A673 (cell line): Measurements from ENCODE around the gene SLCO3A1. TPM values are rescaled to one million over a fixed set of nuclear protein-coding genes. Genes with fewer than 3 reads are reported as not detected.

Experiments
- BruUV-seq: library from RNA; stranded (reverse); fragments of 400-500 nt; replicated peaks from 2 replicates; lab custom pipeline; 2021; lab: Mats Ljungman, UMichigan
- CTCF ChIA-PET: fragments of 300-600 bp; sonication (Branson Sonifier 250); formaldehyde crosslinking; loops from one replicate; lab custom pipeline; 2022; ENCODE audit warnings: antibody characterized with exemption; lab: Charles Lee
- POLR2A ChIA-PET: fragments of 300-600 bp; sonication (Branson Sonifier 250); formaldehyde crosslinking; loops from one replicate; lab custom pipeline; 2022; ENCODE audit warnings: antibody characterized with exemption; ENCODE audit not compliant: low non-redundant PET; lab: Charles Lee
- DNase-seq: peaks from one replicate; pipeline ENCODE4 v3.0.0-alpha.2; 2015; ENCODE audit warnings: low spot score
- H3K27ac ChIP-seq: fragments of 200-600 bp; sonication (generic); 2 replicates; pipeline ENCODE4 v1.5.1; 2016; ENCODE audit warnings: mixed run types, low read depth, mild to moderate bottlenecking, mixed read lengths, antibody characterized with exemption, low read length; ENCODE audit not compliant: poor library complexity, severe bottlenecking
- H3K27me3 ChIP-seq: fragments of 200-600 bp; sonication (generic); replicated peaks from 2 replicates; pipeline ENCODE4 v1.6.1; 2017; ENCODE audit warnings: mixed run types, low read depth, mild to moderate bottlenecking, mixed read lengths, antibody characterized with exemption, low read length; ENCODE audit not compliant: insufficient read depth, poor library complexity
- H3K36me3 ChIP-seq: fragments of 200-600 bp; sonication (generic); 2 replicates; pipeline ENCODE4 v1.6.1; 2016; ENCODE audit warnings: mixed run types, mild to moderate bottlenecking, mixed read lengths, antibody characterized with exemption, low read length; ENCODE audit not compliant: insufficient read depth, poor library complexity, severe bottlenecking
- H3K4me1 ChIP-seq: fragments of 200-600 bp; sonication (generic); 2 replicates; pipeline ENCODE4 v1.6.1; 2017; ENCODE audit warnings: mixed run types, mild to moderate bottlenecking, mixed read lengths, antibody characterized with exemption, low read length; ENCODE audit not compliant: insufficient read depth, poor library complexity, severe bottlenecking
- H3K4me3 ChIP-seq: fragments of 200-600 bp; sonication (generic); 2 replicates; pipeline ENCODE4 v1.5.1; 2016; ENCODE audit warnings: low read depth, mixed run types, mild to moderate bottlenecking, mixed read lengths, low read length; ENCODE audit not compliant: poor library complexity, severe bottlenecking
- H3K9me3 ChIP-seq: fragments of 200-600 bp; sonication (generic); 2 replicates; pipeline ENCODE4 v1.6.1; 2016; ENCODE audit warnings: mixed run types, low read depth, mild to moderate bottlenecking, mixed read lengths, antibody characterized with exemption, low read length; ENCODE audit not compliant: poor library complexity, severe bottlenecking
- EZH2 ChIP-seq: fragments of 200-600 bp; sonication (generic); IDR thresholded peaks from 2 replicates; pipeline ENCODE4 v1.6.1; 2017; ENCODE audit warnings: borderline replicate concordance, low read depth, mild to moderate bottlenecking, mixed read lengths, antibody characterized with exemption, low read length; ENCODE audit not compliant: poor library complexity, severe bottlenecking
- intact Hi-C: fragments of 100-400 bp; cut with micrococcal nuclease; formaldehyde crosslinking; loops from one replicate; pipeline ENCODE4 v1.10.0; 2022; ENCODE audit not compliant: unreplicated experiment
- total RNA-seq: library from RNA; stranded (reverse); gene quantifications from 2 replicates; pipeline ENCODE4 v1.2.3, GENCODE V29; 2021
- TF ChIP-seq, protein P1 (sequence below): fragments of 300-800, 200-600 bp; sonication (generic); conservative IDR thresholded peaks from 2 replicates; pipeline ENCODE4 v1.5.1; 2017; ENCODE audit warnings: low read depth, mild to moderate bottlenecking, antibody characterized with exemption, low read length, moderate library complexity, mixed read lengths

The SLCO3A1 gene
- total RNA-seq, 1 experiment from 2014 or later, result 16.6 TPM

DNA sequence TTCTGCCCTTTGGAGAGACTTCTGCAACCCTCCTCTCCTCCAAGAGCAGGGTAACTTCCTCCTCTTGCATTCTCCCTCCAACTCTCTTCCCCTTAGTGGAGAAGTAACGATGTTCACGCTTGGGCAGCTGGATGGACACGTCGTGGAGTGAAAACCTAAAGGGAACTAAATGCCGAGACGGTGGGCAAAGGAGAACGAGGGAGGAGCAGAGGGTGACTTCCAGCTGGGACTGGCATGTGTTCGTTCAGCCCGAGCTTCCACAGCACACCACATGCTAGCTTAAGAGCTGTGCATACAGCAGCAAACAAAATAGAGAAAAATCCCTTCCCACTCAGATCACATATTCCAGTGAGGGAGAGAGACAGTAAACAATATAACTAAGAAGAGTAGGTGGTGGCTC lies 179.8 kb downstream of the SLCO3A1 start:
- POLR2A ChIA-PET, result no interaction called here
- Histone ChIP-seq H3K4me3 (no peak overlapping the region), H3K27ac (no peak overlapping the region), H3K4me1 (no peaks in the 10 kb centered on the region), H3K27me3 (no peaks in the 10 kb centered on the region), H3K36me3 (no peaks in the 10 kb centered on the region), H3K9me3 (no peaks in the 10 kb centered on the region)
- no peak for DNase-seq
- TF ChIP-seq EZH2, result no peak
- TF ChIP-seq, protein P1, sequence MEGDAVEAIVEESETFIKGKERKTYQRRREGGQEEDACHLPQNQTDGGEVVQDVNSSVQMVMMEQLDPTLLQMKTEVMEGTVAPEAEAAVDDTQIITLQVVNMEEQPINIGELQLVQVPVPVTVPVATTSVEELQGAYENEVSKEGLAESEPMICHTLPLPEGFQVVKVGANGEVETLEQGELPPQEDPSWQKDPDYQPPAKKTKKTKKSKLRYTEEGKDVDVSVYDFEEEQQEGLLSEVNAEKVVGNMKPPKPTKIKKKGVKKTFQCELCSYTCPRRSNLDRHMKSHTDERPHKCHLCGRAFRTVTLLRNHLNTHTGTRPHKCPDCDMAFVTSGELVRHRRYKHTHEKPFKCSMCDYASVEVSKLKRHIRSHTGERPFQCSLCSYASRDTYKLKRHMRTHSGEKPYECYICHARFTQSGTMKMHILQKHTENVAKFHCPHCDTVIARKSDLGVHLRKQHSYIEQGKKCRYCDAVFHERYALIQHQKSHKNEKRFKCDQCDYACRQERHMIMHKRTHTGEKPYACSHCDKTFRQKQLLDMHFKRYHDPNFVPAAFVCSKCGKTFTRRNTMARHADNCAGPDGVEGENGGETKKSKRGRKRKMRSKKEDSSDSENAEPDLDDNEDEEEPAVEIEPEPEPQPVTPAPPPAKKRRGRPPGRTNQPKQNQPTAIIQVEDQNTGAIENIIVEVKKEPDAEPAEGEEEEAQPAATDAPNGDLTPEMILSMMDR, result no peak
- intact Hi-C loops, result loop anchor here (10.0 kb wide), 1 partner anchor 59 kb away; no protein-coding TSS in a partner anchor
- CTCF ChIA-PET, result no interaction called here
- BruUV-seq, result no TSS peak

DNA sequence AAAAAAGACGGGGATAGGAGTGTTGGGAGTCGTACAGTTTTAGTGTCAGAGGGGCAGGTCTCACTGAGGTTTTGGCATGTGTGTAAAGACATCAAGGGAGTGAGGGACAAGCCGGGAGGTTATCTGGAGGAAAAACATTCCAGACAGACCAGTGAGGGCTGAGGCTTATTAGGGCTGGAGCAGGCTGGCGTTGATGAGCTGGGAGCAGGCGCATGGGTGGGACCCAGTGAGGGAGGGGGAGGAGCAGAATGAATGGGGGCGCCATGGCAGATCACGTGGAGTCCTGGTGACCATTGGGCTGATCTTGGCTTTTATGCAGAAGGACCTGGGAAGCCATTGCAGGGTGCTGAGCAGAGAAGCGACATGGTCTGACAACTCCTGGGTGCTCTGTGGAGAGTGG lies 180.2 kb downstream of the SLCO3A1 start:
- intact Hi-C loops, result loop anchor here (10.0 kb wide), 1 partner anchor 59 kb away; no protein-coding TSS in a partner anchor
- no peaks in the 10 kb centered on the region for H3K9me3 ChIP-seq
- H3K4me1 ChIP-seq, result no peaks in the 10 kb centered on the region
- POLR2A ChIA-PET, result no interaction called here
- H3K27me3 ChIP-seq, result no peaks in the 10 kb centered on the region
- TF ChIP-seq, protein P1, result no peak
- CTCF ChIA-PET, result no interaction called here
- H3K27ac ChIP-seq, result no peak overlapping the region
- no peak for DNase-seq
- H3K36me3 ChIP-seq, result no peaks in the 10 kb centered on the region
- no TSS peak for BruUV-seq
- H3K4me3 ChIP-seq, result no peak overlapping the region

GRCh38 chr15:92034227-92034626 lies 180.7 kb downstream of the SLCO3A1 start:
- Histone ChIP-seq H3K9me3 (no peaks in the 10 kb centered on the region), H3K27me3 (no peaks in the 10 kb centered on the region), H3K27ac (no peak overlapping the region), H3K4me3 (no peak overlapping the region), H3K4me1 (no peaks in the 10 kb centered on the region), H3K36me3 (no peaks in the 10 kb centered on the region)
- no TSS peak for BruUV-seq
- ChIA-PET CTCF (no interaction called here), POLR2A (no interaction called here)
- DNase-seq, result no peak
- intact Hi-C loops, result loop anchor here (10.0 kb wide), 1 partner anchor 59 kb away; no protein-coding TSS in a partner anchor
- no peak for TF ChIP-seq EZH2
- TF ChIP-seq, protein P1, result no peak
